OCI-LY3 (cell line): ENCODE data around the gene ACTR1A.
A peak's percentile ranks its signal among the peaks of the same experiment; 100 is the strongest.

Source experiments
- H2AFZ ChIP-seq: fragments of 200-600, 300-600 bp; shearing (Covaris generic); 2 replicates; pipeline ENCODE4 v1.6.0; 2014; ENCODE audit warnings: antibody characterized with exemption, low read depth, low read length
- H3K27ac ChIP-seq: fragments of 200-600, 300-600 bp; sonication (generic); 2 replicates; pipeline ENCODE4 v1.5.1; 2014; ENCODE audit warnings: mild to moderate bottlenecking, low read length, moderate library complexity, mixed read lengths
- H3K27me3 ChIP-seq: fragments of 200-600, 300-600 bp; sonication (generic); 2 replicates; pipeline ENCODE4 v1.6.1; 2014; ENCODE audit warnings: low read depth, low read length, mixed read lengths
- H3K36me3 ChIP-seq: fragments of 200-600, 300-600 bp; sonication (generic); replicated peaks from 2 replicates; pipeline ENCODE3; 2014; ENCODE audit warnings: low read depth, low read length, mixed read lengths
- H3K4me1 ChIP-seq: fragments of 300-600, 200-600 bp; sonication (generic); 2 replicates; pipeline ENCODE4 v1.6.1; 2014; ENCODE audit warnings: low read length, mixed read lengths
- H3K4me2 ChIP-seq: fragments of 200-600, 300-600 bp; sonication (generic); 2 replicates; pipeline ENCODE4 v1.6.1; 2014; ENCODE audit warnings: low read length, mixed read lengths
- H3K4me3 ChIP-seq: fragments of 300-600, 200-600 bp; sonication (generic); 2 replicates; pipeline ENCODE4 v1.5.1; 2014; ENCODE audit warnings: antibody characterized with exemption, mild to moderate bottlenecking, low read length, moderate library complexity
- H3K79me2 ChIP-seq: fragments of 300-600, 200-600 bp; shearing (Covaris generic); 2 replicates; pipeline ENCODE4 v1.6.1; 2014; ENCODE audit warnings: mild to moderate bottlenecking, low read length, mixed read lengths
- H3K9ac ChIP-seq: fragments of 300-600, 200-600 bp; shearing (Covaris generic); 2 replicates; pipeline ENCODE4 v1.6.0; 2014; ENCODE audit warnings: mild to moderate bottlenecking, low read length, moderate library complexity
- H3K9me3 ChIP-seq: fragments of 200-600, 300-600 bp; shearing (Covaris generic); 2 replicates; pipeline ENCODE4 v1.6.1; 2014; ENCODE audit warnings: low read length, mixed read lengths; ENCODE audit not compliant: insufficient read depth
- H4K20me1 ChIP-seq: fragments of 200-600, 300-600 bp; sonication (generic); 2 replicates; pipeline ENCODE4 v1.6.1; 2016; ENCODE audit warnings: low read length, mixed read lengths; ENCODE audit not compliant: insufficient read depth
- CTCF ChIP-seq: fragments of 200-600, 300-600 bp; sonication (generic); IDR thresholded peaks from 2 replicates; pipeline ENCODE4 v1.5.1; 2014; ENCODE audit warnings: antibody characterized with exemption, low read length, low read depth
- EZH2phosphoT487 ChIP-seq: fragments of 200-600 bp; shearing (Covaris generic); IDR thresholded peaks from 2 replicates; pipeline ENCODE4 v1.6.1; 2018; ENCODE audit warnings: antibody characterized with exemption, mixed run types, low read depth

ACTR1A gene

GRCh38 chr10:102434394-102435132 lies 67.9 kb downstream of the ACTR1A start:
- H3K9me3 ChIP-seq, result no peaks in the 10 kb centered on the region
- H3K4me3 ChIP-seq, result peak overlapping the region; percentile 73
- peak overlapping the region; percentile 52; the same call in 1 of the 2 replicates for H3K9ac ChIP-seq
- no peak overlapping the region for H2AFZ ChIP-seq
- no peaks in the 10 kb centered on the region for H3K36me3 ChIP-seq
- no peaks in the 10 kb centered on the region for H3K27me3 ChIP-seq
- H4K20me1 ChIP-seq, result no peaks in the 10 kb centered on the region
- no peak overlapping the region for H3K27ac ChIP-seq
- peaks cover 15% of the 10 kb centered on the region for H3K79me2 ChIP-seq
- peak overlapping the region; percentile 88 for H3K4me2 ChIP-seq
- TF ChIP-seq EZH2phosphoT487, result no peak
- peaks cover 30% of the 10 kb centered on the region for H3K4me1 ChIP-seq

- Histone ChIP-seq H3K9ac (no peak overlapping the region), H4K20me1 (no peaks in the 10 kb centered on the region), H3K79me2 (peaks cover 15% of the 10 kb centered on the region), H3K9me3 (no peaks in the 10 kb centered on the region), H3K36me3 (no peaks in the 10 kb centered on the region), H3K4me1 (peaks cover 30% of the 10 kb centered on the region), H3K4me2 (peak overlapping the region; percentile 52), H3K27ac (peak overlapping the region; percentile 28), H3K27me3 (no peaks in the 10 kb centered on the region), H2AFZ (no peak overlapping the region), H3K4me3 (no peak overlapping the region)
- no peak for TF ChIP-seq CTCF
- TF ChIP-seq EZH2phosphoT487, result no peak
Measured at GRCh38 chr10:102433619-102434046, 68.9 kb downstream of the ACTR1A start.

GRCh38 chr10:102432162-102432950 lies 70.2 kb downstream of the ACTR1A start, which contains the start of gene CUEDC2:
Gene CUEDC2, minus strand, starts transcription at chr10:102432574. Its CDS starts 7,386 bp downstream, at chr10:102425188.
- TF ChIP-seq EZH2phosphoT487 (no peak), CTCF (no peak)
- Histone ChIP-seq H3K27me3 (no peaks in the 10 kb centered on the region), H4K20me1 (no peaks in the 10 kb centered on the region), H3K4me2 (peak within 1 kb of the TSS; percentile 96), H3K79me2 (peaks cover 15% of the 10 kb centered on the region), H3K4me3 (peak within 1 kb of the TSS; percentile 100), H3K36me3 (no peaks in the 10 kb centered on the region), H3K9me3 (no peaks in the 10 kb centered on the region), H3K9ac (peak within 1 kb of the TSS; percentile 99), H2AFZ (peak within 1 kb of the TSS; percentile 39; the same call in 1 of the 2 replicates), H3K27ac (peak within 1 kb of the TSS; percentile 74), H3K4me1 (peaks cover 30% of the 10 kb centered on the region)

- H4K20me1 ChIP-seq, result no peaks in the 10 kb centered on the region
- peaks cover 15% of the 10 kb centered on the region for H3K79me2 ChIP-seq
- no peaks in the 10 kb centered on the region for H3K9me3 ChIP-seq
- peak overlapping the region; percentile 100 for H3K4me3 ChIP-seq
- TF ChIP-seq EZH2phosphoT487, result no peak
- TF ChIP-seq CTCF, result no peak
- H2AFZ ChIP-seq, result peak overlapping the region; percentile 39; the same call in 1 of the 2 replicates
- H3K4me2 ChIP-seq, result peak overlapping the region; percentile 96
- peaks cover 37% of the 10 kb centered on the region for H3K4me1 ChIP-seq
- H3K36me3 ChIP-seq, result no peaks in the 10 kb centered on the region
- peak overlapping the region; percentile 74 for H3K27ac ChIP-seq
- H3K27me3 ChIP-seq, result no peaks in the 10 kb centered on the region
- H3K9ac ChIP-seq, result peak overlapping the region; percentile 99
Measured at GRCh38 chr10:102431452-102432124, 70.9 kb downstream of the ACTR1A start.
